Adrenal gland (tissue), 12 donors: ENCODE data around the gene NKAIN2. TPM values are rescaled to one million over a fixed set of nuclear protein-coding genes. Genes with fewer than 3 reads are reported as not detected.

Experiments used
- DNase-seq, 7 donors: peaks; one replicate each; pipeline ENCODE4 v3.0.0-alpha.2; 2019 to 2020
- H3K27ac ChIP-seq, 5 donors: fragments of 200-600 bp; sonication (generic) in 4 of 5; 1 replicate in 3 of 5; 2 replicates in 2 of 5; pipeline versions ENCODE4 v1.5.1 to v1.8.0; 2016 to 2020; ENCODE audit warnings: mild to moderate bottlenecking in 1 of 5
- H3K27me3 ChIP-seq: fragments of 200-600 bp; 2 replicates; pipeline ENCODE4 v1.8.0; 2021
- H3K36me3 ChIP-seq, 2 donors: fragments of 200-600 bp; replicated peaks in 1 of 2; 1 replicate in 1 of 2; 2 replicates in 1 of 2; pipeline versions ENCODE4 v1.5.1 to v1.8.0; 2018 to 2022
- H3K4me1 ChIP-seq, 2 donors: fragments of 200-600 bp; replicated peaks in 1 of 2; 1 replicate in 1 of 2; 2 replicates in 1 of 2; pipeline versions ENCODE4 v1.5.1 to v1.8.0; 2018 to 2021
- H3K4me3 ChIP-seq, 4 donors: fragments of 200-600 bp; sonication (generic) in 3 of 4; one replicate each; pipeline ENCODE4 v1.5.1; 2016 to 2018
- H3K9me3 ChIP-seq, 3 donors: fragments of 200-600 bp; sonication (generic) in 1 of 3; replicated peaks in 1 of 3; 1 replicate in 2 of 3; 2 replicates in 1 of 3; pipeline versions ENCODE4 v1.5.1 to v1.8.0; 2016 to 2021
- POLR2A ChIP-seq, 2 donors: fragments of 450-650 bp; IDR thresholded peaks; one replicate each; pipeline ENCODE4 v1.6.1; 2017; ENCODE audit warnings: antibody characterized with exemption in 2 of 2, mild to moderate bottlenecking in 2 of 2, moderate library complexity in 1 of 2
- WGBS, 4 donors: extraction: QIAGEN DNeasy Blood & Tissue Kit in 2 of 4; methylation state at CpG; one replicate each; pipeline versions ENCODE4 v1.1.5 to v1.1.7; 2013 to 2017; 5-methylcytosine and 5-hydroxymethylcytosine counted together
- intact Hi-C, 2 donors: fragments of 100-400 bp; cut with DNase I; formaldehyde crosslinking; loops; one replicate each; pipeline versions ENCODE4 v1.14.1 to v1.15.0; 2022 to 2023
- polyA plus RNA-seq, 3 donors: library from polyadenylated mRNA; stranded (reverse); fragments of 200-250 nt in 2 of 3; fragments of 350-450 nt in 1 of 3; fragmentation: Illumina TruSeq in 1 of 3; extraction: RNeasy Lipid Tissue Mini Kit (QIAGEN cat#74804) in 1 of 3; gene quantifications; one replicate each; pipeline ENCODE4 v1.2.3, GENCODE V29; 2013 to 2014
- total RNA-seq, 9 donors: library from RNA; depleted of rRNA in 4 of 9; stranded (reverse); fragments of >200 nt in 4 of 9; fragments of 120-200 nt in 1 of 9; fragmentation: NEBNext Ultra II Directional in 1 of 9; extraction: Animal tissue kit (Norgen Biotek cat#: 25700) in 1 of 9; gene quantifications; one replicate each; pipeline versions ENCODE4 v1.1.0 to v1.2.4, GENCODE V29; 2013 to 2023
- TF ChIP-seq, protein P1 (sequence below), 6 experiments: fragments of 450-650 bp in 4 of 6; fragments of 200-600 bp in 2 of 6; sonication (generic) in 1 of 6; IDR thresholded peaks; 1 replicate in 5 of 6; 2 replicates in 1 of 6; pipeline versions ENCODE4 v1.5.1 to v1.8.0; 2016 to 2021; ENCODE audit warnings: antibody characterized with exemption in 6 of 6, mild to moderate bottlenecking in 2 of 6, moderate library complexity in 1 of 6
- donor health status: healthy with polysubstance abuse.
- donor health status: Bipolar disorder and iron deficiency.
- donor health status: DM: yes; HTN: yes; CAD: no.
- donor health status: DM: no; HTN: no; CAD: no.
- donor health status: DM: no; HTN: no; CAD: no.
- donor health status: DM: yes; HTN: yes; CAD: no.

The NKAIN2 gene
- total and polyA plus RNA-seq, 12 donors, result under 0.01 to 0.61 (median 0.23) TPM; not detected in 3

DNA sequence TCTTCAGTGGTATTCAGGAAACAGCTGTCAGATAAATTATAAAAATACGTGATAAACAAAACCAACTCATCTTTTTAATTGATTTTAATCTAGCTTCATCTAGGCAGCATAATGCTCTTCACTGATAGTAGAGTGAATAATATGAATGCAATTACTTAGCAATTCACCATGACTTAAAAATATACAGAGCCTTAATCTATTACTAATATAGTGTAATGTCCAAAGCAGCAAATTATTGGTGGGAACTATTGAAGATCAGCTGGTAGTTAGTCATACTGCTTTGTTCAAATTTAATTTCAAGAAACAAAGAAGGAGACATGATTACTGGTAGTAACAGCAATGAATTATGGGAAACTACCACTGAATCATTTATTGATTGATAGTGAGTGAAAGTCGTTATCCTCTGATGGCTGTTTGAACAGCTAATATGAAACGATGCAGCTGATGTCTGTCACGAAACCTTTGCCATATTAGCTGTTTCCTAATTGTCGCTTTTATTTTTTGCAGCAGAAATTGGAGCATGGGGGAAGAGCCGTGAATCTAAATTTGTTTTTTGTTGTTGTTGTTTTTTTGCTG lies 99.2 kb downstream of the NKAIN2 start:
- no peak for DNase-seq
- Histone ChIP-seq H3K9me3 (no peaks in the 10 kb centered on the region), H3K36me3 (no peaks in the 10 kb centered on the region), H3K27me3 (no peaks in the 10 kb centered on the region), H3K27ac (no peak overlapping the region), H3K4me1 (no peaks in the 10 kb centered on the region), H3K4me3 (no peak overlapping the region)
- TF ChIP-seq, protein P1, sequence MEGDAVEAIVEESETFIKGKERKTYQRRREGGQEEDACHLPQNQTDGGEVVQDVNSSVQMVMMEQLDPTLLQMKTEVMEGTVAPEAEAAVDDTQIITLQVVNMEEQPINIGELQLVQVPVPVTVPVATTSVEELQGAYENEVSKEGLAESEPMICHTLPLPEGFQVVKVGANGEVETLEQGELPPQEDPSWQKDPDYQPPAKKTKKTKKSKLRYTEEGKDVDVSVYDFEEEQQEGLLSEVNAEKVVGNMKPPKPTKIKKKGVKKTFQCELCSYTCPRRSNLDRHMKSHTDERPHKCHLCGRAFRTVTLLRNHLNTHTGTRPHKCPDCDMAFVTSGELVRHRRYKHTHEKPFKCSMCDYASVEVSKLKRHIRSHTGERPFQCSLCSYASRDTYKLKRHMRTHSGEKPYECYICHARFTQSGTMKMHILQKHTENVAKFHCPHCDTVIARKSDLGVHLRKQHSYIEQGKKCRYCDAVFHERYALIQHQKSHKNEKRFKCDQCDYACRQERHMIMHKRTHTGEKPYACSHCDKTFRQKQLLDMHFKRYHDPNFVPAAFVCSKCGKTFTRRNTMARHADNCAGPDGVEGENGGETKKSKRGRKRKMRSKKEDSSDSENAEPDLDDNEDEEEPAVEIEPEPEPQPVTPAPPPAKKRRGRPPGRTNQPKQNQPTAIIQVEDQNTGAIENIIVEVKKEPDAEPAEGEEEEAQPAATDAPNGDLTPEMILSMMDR (IDR thresholded peaks at IDR 0.05), result no peak
- no peak for TF ChIP-seq POLR2A (IDR thresholded peaks at IDR 0.05)
- 79 to 86% (median 83%) methylated on average over 6 of the region's 6 CpGs for WGBS, 4 donors
- intact Hi-C loops, result no loop called here

DNA sequence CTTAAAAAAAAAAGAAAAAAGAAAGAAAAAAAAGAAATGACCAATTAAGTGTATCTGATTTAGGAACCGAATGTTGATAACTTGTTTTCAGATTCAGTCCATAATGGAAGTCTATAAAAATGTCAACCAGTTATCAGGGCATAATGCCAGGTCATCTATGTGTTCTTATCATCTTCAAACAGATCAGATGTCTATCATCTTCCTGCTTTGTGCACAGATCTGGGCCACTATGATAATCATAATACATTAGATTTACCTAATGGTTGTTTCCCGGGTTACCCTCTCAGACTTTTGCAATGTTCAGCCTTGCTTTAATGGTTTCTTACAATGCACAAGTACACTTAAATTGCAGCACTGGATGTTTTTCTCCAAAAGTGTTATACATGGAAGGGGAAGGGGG lies 100.6 kb downstream of the NKAIN2 start:
- H3K4me3 ChIP-seq, result no peak overlapping the region
- no peaks in the 10 kb centered on the region for H3K27me3 ChIP-seq
- 74 to 84% (median 81%) methylated on average over 2 of the region's 2 CpGs for WGBS, 4 donors
- no peak for DNase-seq
- no peaks in the 10 kb centered on the region for H3K36me3 ChIP-seq
- H3K4me1 ChIP-seq, result no peaks in the 10 kb centered on the region
- H3K27ac ChIP-seq, result no peak overlapping the region
- H3K9me3 ChIP-seq, result no peaks in the 10 kb centered on the region
- intact Hi-C loops, result no loop called here
- no peak for TF ChIP-seq POLR2A (IDR thresholded peaks at IDR 0.05)
- TF ChIP-seq, protein P1 (IDR thresholded peaks at IDR 0.05), result no peak

DNA sequence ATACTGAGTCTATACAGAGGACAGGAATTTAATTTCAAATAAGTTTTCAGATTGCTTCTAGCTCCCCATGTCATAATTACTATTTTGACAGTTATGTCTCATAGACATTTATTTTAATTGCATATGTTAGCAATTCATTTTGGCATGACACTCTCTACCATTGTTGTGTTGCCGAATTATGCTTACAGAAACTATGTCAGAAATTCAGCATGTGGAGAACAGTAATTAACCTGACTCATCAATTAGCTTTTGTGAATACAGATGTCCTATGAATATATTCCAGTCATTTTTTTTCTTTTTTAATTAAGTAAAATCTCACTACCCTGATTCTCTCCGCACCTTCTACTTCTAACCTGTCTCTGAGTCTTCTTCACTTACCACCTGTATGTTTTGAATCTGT lies 105.1 kb downstream of the NKAIN2 start:
- intact Hi-C loops, result no loop called here
- 84 to 93% (median 87%) methylated on average over 2 of the region's 2 CpGs for WGBS, 4 donors
- Histone ChIP-seq H3K27ac (no peak overlapping the region), H3K27me3 (no peaks in the 10 kb centered on the region), H3K9me3 (no peaks in the 10 kb centered on the region), H3K4me3 (no peak overlapping the region), H3K4me1 (no peaks in the 10 kb centered on the region), H3K36me3 (no peaks in the 10 kb centered on the region)
- TF ChIP-seq, protein P1 (IDR thresholded peaks at IDR 0.05), result no peak
- TF ChIP-seq POLR2A (IDR thresholded peaks at IDR 0.05), result no peak
- DNase-seq, result no peak

DNA sequence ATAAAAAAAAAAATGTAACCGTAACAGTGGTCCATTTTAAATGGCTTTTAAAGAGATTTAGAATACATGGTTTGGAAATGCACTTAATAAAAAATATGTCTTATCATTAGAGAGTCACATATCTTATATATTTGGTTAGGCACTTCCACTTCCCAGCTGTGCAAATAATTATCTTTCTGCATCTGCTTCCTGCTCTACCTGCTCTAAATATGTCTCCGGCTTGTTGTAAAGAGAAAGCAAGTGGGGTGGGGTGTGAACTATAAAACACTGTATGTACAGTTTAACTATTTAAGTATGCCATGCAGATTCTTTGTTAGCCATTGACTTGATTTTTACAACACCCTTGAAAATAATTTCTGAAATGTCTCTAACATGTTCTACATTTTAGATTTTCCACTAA lies 106.3 kb downstream of the NKAIN2 start:
- H3K27me3 ChIP-seq, result no peaks in the 10 kb centered on the region
- H3K4me1 ChIP-seq, result no peaks in the 10 kb centered on the region
- H3K9me3 ChIP-seq, result no peaks in the 10 kb centered on the region
- no peak for DNase-seq
- H3K27ac ChIP-seq, result no peak overlapping the region
- no peak overlapping the region for H3K4me3 ChIP-seq
- WGBS, 4 donors, result 50 to 57% (median 55%) methylated on average over 2 of the region's 2 CpGs
- TF ChIP-seq POLR2A (IDR thresholded peaks at IDR 0.05), result no peak
- TF ChIP-seq, protein P1 (IDR thresholded peaks at IDR 0.05), result no peak
- intact Hi-C loops, result no loop called here
- no peaks in the 10 kb centered on the region for H3K36me3 ChIP-seq
